HG03342 (cell line): Measurements from ENCODE around the gene ATP8A1.
"Not testable (repeated sequence)": the region's sequence is repeated elsewhere in the genome, so short reads cannot be mapped to it uniquely, and the experiment has no call there.

Experiments used
- ATAC-seq: cut with Tn5 transposase; IDR thresholded peaks from one replicate; pipeline ENCODE4 v1.9.1; 2021; ENCODE audit warnings: mild to moderate bottlenecking, moderate library complexity; ENCODE audit not compliant: unreplicated experiment

Gene ATP8A1

GRCh38 chr4:42652529-42653231, 4.2 kb downstream of the ATP8A1 start:
- ATAC-seq, result not testable (repeated sequence)

DNA sequence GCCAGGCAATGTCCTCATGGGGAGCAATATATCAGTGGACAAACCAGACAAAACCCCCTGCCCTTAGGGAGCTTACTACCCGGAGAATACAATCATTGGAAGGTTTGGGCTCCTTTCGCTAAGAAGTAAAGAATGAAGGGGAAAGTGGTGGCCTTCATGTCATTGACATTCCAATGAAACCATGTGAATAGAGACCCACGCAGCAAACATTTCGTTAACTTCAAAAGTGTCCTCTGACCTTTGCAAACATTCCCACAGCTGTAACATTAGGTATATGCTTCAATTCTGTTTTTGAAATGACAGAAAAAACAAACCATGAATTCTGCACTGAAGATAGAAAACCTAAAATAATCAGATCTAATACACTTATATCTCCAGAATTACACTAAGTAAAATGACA, 7.0 kb downstream of the ATP8A1 start:
- ATAC-seq, result no peak

DNA sequence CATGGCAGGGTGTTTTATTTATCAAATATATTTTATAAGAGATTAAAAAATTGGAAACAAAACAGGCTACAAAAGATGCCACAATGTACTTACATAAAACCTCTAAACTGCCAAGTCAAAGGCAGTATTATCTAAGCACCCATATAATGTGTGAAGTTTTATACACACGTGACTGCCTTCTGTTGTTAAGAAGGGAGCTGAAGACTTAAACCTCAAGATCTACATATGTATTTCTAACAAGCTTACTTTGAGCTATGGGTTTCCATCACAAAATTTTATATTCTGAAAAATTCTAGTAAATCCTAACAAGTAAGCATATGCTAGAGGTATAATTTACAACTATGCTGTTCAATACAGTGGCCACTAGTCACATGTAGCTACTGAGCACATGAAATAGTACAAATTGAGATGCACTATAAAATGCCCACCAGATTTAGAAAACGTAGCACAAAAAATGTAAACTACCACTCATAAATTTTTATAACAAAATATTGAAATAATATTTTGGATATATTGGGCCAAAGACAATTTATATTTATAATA, 9.8 kb downstream of the ATP8A1 start:
- ATAC-seq, result no peak

DNA sequence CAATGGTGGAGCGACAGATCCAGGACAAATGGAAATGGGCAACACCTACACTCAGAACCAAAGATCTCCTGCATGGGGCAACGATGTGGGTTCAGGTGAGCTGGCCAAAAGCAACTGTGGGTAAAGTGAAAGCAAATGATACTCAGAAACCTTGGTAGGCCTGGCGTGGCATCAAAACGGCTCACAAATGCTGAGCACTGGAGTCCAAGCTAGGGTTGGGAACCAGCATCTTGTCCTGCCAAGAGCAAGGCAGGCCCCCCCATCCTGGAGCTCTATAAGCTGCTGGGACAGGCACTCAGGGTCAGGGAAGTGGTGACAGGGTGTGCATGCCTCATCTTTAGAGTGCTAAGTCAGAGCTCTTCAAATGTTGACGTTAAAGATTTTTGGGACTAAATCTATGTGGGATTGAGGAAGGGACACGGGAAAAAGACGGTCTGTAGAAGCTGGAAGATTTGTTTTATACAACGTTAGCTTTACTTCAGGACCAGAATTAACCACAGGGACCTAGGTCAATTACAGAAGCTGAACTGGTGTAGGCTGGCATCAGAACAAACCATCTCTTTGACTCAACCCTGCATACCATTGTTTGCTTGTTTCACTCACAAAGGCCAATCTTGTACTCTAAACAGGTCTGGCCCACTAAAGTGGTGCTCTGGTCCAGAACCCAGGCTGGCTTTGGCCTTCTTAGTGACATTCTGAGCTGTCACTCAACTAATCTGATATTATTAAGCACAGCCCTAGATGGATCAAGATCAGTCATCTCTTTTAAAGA, 10.7 kb downstream of the ATP8A1 start:
- no peak for ATAC-seq

GRCh38 chr4:42644897-42645296, 12.0 kb downstream of the ATP8A1 start:
- ATAC-seq, result no peak

DNA sequence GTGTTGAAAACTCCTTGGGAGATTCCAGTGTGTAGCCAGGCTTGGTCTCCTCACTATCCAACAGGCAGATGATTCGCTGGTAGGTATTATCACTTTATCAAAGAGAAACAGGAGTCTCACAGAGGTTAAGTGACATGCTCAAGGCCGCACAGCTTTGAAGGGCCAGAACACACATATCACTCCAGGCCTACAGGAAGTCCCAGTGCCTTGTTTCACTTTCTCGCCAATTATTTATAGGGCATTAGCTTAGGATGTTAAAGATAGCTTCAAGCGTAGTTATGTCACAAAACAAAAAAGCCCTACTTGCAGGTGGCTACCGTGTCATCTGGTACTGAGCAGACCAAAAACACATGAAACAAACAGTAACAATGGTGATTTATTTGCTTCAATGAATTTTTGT, 13.2 kb downstream of the ATP8A1 start:
- ATAC-seq, result peak; percentile 74

DNA sequence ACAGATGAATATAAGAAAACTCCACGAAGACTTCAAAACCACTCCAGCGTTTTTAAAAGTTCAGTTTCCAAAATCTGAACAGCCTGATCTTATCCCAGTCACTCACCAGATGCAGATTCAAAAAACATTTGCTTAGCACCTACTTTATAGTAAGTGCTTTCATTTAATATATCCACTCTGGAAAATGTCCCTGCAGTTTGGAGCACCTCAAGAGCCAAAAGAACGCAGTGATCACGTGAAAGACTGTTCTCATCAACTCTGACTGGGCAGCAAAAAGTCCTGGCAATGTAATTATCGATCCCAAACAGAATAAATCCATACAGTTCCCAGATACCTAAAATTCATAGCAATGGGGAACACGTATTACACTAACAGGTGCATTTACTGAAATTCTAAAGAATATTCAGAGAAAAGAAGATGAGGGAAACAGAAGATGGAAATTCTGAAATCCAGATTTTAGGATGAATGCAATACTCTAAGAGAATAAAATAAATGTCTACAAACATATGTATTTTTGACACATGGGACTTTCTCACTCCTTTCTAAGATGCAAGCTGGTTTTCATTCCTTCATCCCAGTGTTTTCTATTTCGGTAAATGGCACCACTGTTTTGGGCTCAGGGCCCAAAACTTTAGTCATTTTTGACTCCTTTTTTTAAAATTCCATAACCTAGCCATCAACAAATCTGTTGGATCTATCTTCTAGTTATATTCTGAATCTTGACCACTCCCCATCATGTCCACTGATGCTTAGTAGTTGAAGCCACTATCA, 13.9 kb downstream of the ATP8A1 start:
- no peak for ATAC-seq

DNA sequence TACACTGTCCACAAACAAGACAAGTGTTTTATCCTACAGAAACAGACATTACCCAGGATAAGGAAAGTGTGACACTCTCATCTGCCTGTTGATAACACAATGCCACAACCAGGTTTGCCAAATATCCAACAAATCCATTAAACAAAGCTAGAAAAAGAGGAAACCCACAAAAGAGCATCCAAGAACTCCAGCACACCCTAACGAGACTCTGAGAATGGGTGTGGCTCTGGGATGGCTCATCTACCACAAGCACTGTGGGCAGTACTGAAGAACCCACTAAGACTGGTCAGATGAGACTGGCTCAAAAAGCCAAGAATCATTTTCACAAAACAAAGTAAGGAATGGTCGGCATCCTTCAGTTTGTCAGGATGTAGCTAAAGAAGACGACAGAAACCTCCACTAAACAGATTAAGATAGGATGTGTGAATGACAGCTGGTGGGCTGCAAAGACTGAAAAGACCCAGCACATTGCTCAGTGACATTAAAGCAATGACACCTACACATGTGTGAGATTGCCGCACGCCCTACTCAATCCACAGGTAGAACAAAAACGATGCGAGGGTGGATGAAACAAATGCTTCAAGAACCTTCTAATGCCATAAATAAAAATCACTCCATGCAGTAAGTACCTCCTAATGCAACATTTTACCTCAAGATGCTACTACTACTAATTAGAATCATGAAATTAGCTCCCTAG, 14.7 kb downstream of the ATP8A1 start:
- no peak for ATAC-seq

DNA sequence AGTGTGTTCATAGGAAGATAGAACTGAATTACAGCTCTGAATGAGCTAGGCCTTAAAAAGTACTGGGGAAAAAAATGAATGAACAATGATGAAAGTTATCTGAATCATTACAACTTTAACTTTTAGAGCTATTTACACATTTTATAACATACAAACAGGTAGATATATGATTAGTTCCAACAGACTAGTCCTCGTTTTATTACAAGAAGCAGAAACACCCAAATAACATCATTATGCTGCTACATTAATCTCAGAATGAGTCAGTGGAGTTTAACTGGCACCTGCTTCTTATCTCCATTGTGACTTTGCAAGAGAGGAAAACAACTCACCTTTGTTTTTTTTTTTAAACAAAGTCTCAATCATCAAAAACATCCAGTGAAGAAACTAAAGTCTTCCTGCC, 15.2 kb downstream of the ATP8A1 start:
- no peak for ATAC-seq

DNA sequence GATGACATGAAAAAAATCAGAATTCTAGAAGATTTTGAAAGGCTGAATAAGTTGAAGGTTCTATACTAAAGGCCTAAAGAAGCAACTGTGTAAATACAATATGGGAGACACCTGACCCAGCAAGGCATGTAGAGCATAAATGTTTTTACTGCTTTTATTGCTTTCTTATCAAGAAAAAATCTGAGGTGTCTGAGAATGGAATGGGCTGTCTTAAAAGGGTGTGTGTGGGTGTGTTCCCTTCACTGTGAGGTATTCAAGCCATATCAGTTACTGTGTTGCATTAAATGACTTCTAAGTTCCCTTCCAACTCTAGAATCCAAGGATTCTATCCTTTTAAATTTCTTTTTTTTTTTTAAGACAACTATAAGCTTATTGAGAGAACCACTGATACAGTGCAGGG, 15.7 kb downstream of the ATP8A1 start:
- ATAC-seq, result no peak

DNA sequence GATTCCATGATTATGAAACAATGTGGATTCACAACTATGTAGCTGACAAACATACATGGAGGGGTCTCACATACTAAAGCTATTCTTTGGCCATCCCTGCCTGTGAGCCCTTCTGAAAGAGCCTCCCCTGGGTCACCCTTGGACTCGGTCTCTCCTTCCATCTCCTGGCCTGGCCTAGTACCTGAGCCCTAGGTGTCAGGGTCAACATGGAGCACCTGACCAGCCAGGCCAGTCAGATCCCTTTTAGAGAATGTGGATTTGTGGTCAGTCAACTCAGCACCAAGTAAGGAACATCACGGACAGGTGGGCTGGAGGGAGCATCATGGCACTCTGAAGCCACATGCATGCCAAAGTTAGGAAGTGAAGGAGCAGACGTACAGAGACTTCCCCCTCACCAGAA, 16.3 kb downstream of the ATP8A1 start:
- ATAC-seq, result no peak

GRCh38 chr4:42638993-42639392, 17.9 kb downstream of the ATP8A1 start:
- ATAC-seq, result peak; percentile 66

GRCh38 chr4:42638321-42638720, 18.6 kb downstream of the ATP8A1 start:
- ATAC-seq, result no peak

DNA sequence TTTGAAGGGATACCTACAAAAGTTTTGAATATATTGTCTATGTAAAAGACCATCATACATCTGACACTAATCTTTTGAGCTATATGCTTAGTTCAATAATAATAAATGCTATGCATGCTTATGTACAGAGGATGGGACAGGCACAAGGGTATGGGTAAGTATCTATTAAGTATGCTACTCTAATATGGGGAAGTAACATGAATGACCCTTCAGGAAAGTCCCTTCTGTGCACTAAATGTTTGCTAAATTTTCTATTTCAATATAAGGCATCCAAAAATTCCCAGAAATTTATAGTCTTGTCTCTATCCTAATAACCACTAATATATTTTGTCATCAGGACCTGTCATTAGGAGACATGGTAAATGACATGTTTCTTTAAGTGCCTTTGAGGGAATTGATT, 19.0 kb downstream of the ATP8A1 start:
- ATAC-seq, result no peak

DNA sequence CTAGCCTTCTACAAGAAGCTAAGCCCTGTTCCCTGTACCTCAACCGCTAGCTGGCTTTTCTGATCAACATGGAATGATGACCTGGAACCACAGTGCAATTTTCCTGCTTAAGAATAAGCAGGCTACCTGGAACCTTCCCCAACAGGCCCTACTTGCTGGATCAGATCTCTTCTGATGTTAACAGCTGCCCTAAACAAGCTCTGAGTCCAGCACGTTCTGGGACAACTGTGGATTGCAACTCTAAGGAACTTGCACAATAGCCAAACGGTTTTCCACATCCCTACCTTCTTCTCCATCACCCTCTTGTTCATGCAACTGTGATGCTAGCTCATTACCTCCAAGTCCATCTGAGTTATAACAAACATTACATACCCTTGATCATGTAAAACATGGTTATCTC, 19.8 kb downstream of the ATP8A1 start:
- ATAC-seq, result no peak

DNA sequence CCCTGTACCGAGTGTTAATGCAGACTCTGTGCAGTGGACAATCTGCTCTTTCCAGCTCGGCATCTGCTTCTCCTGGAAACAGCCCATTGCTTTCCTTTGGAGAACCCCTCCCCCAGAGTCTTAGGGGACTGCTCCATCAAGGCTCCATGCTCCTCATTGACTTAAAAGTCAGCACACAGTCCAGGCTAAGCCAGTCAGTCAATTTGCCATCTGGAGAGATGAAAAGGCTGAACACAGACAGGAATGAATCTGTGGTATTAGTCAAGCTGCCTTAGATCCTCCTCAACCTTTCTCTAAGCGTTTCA, 20.3 kb downstream of the ATP8A1 start:
- ATAC-seq, result no peak

- ATAC-seq, result peak; percentile 68
Observed at GRCh38 chr4:42633605-42634388, 23.1 kb downstream of the ATP8A1 start.

DNA sequence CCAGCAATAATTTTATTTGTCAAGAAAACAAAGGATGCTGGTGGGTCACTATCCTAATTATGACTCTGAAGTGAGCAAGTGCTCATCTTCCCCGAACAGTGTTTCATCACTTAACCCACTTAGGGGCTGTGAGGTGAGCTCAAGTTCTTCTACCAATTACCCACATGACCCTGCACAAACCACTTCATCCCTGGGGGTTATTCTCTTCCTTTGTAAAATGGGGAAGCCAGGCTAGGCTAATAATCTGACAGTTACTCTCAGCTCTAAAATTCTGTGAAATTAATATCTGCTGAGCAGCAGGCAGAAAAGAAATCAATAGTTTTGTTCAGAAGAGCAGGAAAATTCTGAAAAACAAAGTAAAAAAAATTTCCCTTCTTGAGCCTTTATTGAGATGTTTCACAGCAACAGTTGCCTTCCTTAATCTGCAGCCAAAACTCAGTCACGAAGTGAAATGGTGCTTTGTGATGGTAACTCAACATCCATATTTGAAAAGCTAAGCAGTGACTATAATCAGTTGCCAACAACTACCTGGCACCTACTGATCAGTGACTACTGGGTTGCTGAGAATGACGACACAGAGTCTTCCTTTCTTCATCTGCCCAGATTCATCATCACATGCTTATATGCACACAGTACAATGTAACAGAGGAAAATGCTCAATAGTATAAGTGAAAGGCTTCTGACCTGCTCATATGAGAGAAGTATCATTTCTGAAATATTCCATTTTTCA, 24.1 kb downstream of the ATP8A1 start:
- ATAC-seq, result no peak

DNA sequence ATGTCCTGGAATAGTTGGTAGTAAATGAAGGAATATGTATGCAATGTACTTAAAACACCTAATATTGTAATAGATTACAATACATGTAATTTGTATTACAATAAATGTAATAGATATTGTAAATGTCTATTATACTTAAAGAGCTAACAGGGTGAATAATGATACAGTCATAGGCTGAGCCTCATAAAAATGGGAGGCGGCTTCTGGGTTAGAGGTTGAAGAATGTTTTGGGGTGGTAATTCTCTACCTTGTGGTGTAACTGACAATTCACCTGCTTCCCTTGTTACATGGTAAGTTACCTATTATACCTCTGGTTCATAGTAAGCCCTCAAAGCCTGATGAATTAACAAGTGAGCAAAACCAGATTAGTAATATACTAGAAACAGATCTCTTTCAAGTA, 26.0 kb downstream of the ATP8A1 start:
- ATAC-seq, result no peak

GRCh38 chr4:42628740-42629139, 28.2 kb downstream of the ATP8A1 start:
- no peak for ATAC-seq
